GM18870 (cell line): ENCODE results near the gene IGFL4.

Source experiments
- ATAC-seq: cut with Tn5 transposase; IDR thresholded peaks from one replicate; pipeline ENCODE4 v1.9.1; 2021; ENCODE audit warnings: moderate library complexity; ENCODE audit not compliant: unreplicated experiment

IGFL4 gene

DNA sequence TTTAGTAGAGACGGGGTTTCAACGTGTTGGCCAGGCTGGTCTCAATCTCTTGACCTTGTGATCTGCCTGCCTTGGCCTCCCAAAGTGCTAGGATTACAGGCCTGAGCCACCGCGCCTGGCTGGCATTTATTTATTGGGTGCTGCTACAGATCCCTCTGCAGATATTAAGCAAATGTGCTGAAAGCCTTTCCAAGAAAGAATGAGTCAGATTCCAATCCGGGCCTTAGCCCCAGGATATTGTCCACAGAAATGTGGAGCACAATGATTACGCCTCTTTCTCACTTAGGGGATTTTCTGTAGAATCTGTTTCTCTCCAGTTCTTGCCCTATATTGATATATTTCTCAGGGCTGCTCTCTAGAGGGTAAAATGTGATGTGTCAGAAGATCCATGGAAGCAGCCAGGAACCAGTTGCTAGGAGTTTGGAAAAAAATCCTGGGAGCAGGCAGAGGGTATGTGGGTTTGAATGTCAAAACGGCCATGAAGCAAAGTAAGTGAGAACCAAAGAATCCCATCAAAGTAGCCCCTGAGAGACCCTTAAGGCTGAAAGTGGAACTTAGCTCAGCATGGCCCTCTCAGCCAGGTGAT is 24.8 kb upstream of the IGFL4 start:
- no peak for ATAC-seq

DNA sequence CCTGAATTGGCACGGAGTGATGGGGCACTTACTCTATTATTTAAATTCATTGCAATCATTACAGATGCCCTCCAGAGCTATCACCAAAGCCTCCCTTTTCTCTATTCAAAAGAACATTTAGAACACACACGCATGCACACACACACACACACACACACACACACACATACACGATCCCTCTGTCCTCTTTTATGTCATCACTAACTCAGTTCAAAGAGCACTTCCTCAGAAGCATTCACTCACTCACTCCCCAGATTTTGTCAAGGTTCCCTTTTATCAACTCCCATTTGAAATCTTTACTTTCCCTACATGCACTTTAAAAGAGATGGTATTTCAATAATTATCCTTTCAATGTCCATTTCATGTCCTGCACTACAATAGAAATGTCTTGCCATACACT is 22.4 kb upstream of the IGFL4 start:
- no peak for ATAC-seq

DNA sequence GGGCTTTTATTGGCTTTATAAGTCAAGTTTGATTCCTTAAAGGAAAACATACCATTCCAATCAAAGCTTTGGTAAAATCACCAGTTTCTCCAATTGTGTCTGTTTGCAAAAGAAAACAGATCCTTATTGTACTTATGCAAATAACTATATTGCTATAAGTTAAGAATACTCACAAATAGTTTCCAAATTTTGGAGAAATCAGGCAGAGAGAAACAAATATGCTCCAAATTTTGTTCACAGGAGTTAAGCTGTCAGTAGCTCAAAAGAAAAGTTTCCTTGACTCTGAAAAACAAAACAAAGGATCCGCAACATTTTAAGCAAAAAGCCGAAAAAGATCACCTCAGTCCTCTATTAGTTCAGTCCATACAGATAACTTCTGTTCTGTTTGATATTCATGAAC is 19.2 kb upstream of the IGFL4 start:
- no peak for ATAC-seq

DNA sequence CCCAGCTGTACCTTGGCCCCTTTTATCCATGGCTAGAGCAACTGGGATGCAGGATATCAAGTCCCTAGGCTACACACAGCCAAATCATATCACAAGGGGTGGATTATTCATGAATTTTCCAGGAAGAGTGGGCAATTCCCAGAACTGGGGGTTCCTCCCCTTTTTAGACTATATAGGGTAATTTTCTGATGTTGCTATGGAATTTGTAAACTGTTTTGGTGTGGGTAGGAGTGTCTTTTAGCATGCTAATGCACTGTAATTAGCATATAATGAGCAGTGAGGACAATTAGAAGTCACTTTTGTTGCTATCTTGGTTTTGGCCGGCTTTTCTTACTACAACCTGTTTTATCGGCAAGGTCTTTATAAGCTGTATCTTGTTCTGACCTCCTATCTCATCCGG is 18.0 kb upstream of the IGFL4 start:
- ATAC-seq: no peak

DNA sequence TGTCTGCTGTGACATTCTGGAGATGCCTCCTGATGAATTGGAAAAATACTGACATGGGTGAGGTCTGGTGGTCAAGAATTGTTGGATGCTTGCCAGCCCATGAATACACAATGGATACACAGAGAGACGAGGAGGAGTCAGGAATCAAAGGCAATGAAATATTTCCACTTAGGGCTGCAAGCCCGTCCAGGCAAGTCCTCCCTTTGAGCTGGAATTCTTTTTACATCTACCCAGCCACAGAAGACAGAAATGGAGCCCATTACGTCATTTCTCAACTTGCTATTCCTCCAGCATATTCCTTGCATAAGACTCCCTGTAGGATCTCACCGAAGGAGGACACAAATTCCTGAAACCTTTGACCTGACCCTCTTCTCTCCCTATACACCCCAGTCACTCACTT is 15.7 kb upstream of the IGFL4 start:
- ATAC-seq: no peak

DNA sequence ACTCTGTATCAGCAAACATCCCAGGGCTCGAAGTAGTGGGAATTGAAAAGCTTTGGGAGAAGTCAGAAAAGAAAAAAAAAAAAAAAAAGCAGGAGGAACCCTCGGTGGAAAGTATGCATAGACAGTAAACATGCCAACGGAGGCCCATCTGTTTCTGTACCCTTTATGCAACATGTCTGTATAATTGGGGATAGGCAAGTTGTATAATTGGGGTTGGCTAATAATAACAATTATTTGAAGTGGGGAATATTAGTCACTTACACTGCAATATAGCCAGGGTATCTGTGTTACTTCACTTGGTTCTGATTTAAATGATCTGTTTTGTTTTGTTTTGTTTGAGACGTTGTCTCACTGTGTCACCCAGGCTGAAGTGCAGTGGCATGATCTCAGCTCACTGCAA is 12.1 kb upstream of the IGFL4 start:
- ATAC-seq: no peak

DNA sequence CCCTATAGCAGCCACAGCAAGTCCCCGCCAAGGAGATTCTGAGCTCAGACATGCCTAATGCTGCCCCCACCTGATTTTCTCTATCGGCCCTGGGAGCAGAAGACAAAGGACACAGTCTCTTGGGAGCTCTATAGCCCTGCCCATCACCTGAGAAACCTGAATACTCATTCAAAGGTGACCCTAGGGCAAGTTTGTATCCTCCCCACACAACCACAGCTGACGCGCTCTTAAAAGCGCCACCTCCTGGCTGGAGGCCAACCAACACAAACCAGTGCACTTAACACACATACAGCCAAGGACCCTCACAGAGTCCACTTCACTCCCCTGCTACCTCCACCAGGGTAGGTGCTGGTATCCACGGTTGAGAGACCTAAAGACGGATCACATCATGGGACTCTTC is 8.8 kb upstream of the IGFL4 start:
- ATAC-seq: no peak

DNA sequence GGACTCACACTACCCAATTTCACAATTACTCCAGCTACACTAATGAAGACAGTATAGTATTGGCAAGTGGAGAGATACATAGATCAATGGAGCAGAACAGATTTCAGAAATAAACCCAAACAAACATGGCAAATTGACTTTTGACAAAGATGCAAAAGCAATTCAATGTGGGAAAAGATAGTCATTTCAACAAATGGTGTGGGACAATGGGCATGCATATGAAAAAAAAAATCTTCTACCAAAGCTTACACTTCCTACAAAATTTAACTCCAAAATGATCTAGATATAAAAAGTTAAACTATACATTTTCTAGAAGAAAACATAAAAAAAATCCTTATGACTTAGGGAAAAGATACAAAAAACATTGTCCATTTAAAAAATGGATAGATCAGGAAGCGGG is 2.7 kb upstream of the IGFL4 start:
- no peak for ATAC-seq

DNA sequence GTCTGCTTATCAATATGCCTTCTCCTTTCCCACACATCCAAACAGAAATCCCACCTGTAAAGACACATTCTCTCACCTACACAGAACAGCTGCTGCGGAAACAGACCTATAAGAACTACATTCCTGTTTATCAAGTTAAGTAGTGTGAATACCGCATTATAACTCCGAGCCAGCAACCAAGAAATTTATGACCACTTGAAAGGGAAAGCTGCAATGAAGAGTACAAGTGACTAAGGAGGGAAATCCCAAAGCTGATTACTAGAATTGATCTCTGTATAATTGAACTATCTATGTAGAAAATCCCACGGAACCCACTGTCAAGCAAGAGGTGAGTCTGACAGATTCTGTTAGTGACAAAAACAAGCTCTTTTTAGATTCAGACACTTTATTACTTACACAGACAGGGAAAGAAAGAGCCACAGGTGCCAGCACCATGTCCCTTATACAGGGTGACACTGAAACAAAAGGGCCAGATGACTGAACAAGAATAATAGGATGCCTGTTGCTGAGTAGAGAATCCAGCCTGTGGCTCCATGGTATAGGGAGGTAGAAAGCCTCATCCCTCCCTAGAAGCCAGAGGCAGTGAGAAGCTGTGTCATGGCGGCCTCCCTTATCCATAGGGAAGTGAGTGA is 1.6 kb upstream of the IGFL4 start:
- ATAC-seq: no peak

DNA sequence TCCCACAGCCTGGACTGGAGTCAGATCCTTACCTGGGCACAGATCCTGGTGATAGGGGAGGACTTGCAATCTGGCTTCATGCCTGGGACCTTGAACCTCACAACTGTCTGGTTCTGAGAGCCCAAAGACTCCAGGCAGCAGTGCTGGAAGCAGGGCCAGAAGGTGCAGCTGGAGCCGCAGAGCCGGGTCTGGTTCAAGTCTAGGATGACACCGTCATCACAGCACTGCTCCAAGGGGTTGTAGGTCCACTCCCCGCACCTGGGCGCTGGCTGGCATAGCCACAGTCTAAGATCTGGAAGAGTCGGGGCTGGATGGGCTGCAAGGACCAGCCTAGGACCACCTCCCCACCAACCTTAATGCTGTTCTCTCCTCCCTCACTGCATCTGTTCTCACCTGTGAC is 677 bp downstream of the IGFL4 start:
- no peak for ATAC-seq

DNA sequence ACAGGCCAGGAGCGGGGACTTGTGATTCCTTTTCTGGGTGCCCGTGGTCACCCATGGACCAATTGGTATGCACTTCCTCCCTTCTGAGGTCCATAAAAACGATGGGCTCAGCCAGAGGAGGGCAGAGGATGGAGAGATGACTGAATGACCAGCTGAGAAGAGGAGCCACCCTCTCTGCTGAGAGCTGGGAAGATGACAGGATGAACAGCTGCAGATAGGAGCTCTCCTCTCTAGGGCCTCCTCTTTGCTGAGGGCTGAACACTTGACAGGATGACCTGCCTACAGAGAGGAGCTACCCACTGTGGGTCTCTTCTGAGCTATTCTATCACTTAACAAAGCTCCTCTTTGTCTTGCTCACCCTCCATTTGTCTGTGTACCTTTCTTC is 4.1 kb downstream of the IGFL4 start:
- ATAC-seq: no peak

DNA sequence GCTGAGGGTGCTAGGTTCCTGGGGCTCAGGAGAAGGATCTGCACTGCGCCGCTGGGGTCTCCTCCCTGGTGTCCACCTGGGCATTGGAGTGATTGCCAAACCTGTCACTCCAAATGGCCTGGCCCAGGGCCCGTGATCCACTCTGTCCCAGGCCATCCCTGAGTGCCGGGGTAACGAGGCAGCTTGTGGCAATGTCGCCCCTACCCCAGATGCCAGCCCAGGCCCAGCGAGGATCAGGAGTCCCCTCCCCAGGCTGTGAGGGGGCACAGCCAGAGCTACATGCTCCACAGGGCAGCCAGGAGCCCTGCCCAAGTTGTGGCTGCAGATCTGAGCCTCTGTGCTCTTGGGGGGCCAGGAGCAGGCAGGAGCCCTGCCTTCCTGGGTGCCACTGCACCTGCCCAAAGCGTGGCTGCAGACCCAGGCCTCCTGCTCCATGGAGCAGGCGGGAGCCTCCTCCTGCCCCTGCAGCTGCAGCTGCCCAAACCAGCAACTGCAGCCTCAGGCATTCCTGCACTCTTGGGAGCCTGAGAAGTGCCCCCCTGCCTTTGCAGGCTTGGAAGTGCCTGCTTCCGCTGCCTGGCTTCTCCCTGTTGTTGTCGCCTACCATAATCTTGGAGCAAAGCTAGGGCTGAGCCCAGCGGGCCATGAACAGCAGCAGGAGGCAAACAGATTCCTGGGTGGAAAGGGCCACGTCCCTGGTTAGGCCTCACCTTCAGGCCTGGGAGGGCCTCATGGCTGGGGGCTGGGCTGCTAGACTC is 4.6 kb downstream of the IGFL4 start:
- ATAC-seq: no peak

DNA sequence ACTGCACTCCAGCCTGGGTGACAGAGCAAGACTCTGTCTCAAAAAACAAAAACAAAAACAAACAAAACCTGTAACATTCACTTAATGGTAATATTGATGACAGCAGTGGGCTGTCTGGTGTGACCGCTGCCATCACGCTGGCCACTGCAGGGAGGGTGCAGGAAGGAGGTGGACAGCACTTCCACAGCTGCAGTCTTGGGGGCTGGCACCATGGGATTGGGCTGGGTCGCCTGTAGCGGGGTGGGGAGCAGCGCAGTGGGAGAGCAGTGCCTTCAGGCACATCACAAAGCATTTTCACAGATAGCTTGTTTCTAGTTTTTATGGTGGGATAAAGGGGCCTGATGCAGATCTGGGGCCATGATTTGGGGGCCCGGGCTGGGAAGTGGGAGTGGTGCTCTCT is 5.3 kb downstream of the IGFL4 start:
- ATAC-seq: no peak

DNA sequence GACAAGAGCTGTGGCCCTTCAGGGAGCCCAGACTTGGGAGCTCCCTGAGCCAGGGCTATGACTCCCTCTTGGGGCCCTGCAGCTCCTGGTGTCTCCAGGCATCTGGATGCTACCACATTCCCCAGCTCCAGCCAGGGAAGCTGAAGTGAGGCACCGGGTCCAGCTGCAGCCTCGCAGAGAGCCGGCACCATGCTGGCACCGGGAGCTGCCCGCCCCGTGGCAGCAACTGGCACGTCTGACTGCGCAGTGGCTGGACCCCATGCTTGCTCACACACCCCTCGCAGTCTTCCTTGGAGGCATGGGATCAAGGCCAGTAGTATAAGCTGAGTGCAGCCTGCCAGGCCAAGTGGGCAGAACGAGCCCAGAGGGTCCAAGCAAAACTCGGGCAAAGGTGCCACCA is 7.4 kb downstream of the IGFL4 start:
- no peak for ATAC-seq

DNA sequence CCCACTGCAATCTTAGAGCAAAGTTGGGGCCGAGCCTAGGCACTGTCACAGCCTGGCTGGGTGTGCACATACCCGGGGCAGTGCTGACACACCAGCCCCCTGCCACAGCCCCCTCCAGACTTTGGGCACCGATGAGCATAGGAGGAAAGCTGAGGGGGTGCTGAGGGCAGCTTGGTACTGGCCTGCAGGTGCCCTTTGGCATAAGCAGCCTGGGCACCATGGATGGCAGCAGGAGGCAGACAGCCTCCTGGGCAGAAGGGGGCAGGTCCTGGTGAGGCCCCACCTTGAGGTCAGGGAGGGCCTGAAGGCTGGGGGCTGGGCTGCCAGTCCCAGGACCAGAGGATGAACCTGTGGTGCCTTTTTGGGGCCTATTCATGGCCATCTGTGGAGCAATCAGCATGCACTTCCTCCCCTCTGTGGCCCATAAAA is 8.2 kb downstream of the IGFL4 start:
- ATAC-seq: no peak

DNA sequence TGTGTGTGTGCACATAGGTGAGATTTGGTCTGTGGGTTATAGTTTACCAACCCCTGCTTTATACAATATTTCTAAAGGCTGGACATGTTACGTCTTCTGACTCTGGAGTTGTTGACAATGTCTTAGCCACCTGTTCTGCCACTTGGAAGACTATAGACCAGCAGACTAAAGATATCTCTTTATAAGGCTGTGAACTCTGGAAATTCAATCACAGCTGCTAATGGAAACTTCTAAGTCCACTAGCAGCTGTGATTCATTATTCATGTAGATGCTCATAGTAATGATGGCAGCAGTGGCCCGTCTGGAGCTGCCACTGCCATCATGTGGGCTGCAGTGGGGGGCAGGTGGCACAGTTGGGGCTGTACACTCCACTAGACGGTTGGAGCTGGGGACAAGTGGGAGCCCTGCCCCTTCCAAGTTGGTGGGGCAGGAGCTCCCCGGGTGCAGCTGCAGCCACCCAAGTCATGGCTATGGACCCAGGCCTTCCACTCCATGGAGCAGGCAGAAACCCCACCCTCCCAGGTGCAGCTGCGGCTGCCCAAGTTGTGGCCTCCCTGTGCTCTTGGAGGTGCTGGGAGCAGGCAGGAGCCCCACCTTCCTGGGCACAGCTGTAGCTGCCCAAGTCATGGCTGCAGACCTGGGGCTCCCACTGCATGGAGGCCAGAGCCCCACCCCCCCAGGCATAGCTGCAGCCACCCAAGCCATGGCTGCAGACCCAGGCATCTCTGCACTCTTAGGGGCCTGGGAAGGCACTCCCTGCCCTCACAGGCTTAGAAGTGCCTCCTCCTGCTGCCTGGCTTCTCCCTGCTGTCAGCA is 8.8 kb downstream of the IGFL4 start:
- ATAC-seq: no peak

DNA sequence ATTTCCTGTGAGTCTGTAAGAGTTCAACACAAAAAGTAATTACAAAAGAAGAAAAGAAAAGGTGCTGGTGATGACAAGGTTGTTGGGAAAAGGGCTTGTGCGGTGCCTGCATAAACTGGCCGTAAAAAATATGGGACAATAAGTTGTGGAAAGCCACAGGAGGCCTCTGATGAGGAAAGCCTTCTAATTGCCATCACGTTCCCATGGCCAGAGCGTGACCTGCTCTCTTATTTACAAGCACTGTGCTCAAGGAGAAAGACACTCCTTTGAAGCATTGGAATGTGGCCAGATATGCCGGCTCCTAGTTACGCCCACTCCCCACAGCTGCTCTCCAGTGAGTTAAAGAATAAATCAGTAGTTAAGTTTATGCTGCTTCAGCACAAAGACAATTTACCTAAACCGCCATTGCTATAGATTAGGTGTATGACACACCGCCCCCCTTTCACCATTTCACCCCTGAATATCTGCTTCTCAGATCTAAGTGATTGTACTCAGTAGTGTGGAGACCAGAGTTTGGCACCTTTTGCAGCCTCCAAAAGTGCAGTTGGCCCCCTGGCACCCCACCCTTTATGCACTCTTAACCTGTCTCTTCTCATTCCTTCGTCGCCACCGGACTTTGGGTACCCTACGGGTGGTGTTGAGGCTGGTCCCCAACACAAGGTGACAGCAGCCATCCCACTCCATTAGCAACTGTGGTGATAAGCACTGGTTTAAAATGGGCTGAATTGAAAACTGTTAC is 9.8 kb downstream of the IGFL4 start:
- no peak for ATAC-seq

DNA sequence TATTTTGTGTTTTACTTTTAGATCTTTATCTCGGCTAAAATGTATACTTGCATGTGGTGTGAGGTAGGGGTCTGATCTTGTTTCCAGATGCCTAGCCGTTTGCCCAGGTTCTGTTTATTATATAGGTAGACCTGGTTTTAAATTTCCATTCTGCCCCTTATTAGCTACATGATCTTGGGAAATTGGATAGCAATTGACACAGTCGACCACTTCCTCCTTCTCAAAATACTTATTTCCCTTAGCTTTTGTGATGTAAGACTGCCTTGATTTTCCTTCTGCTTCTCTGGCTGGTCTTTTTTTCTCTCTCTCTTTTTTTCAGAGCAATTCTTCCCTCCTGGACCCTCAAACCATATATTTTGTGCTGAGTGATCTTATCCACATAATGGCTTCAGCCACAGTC is 15.0 kb downstream of the IGFL4 start:
- no peak for ATAC-seq

DNA sequence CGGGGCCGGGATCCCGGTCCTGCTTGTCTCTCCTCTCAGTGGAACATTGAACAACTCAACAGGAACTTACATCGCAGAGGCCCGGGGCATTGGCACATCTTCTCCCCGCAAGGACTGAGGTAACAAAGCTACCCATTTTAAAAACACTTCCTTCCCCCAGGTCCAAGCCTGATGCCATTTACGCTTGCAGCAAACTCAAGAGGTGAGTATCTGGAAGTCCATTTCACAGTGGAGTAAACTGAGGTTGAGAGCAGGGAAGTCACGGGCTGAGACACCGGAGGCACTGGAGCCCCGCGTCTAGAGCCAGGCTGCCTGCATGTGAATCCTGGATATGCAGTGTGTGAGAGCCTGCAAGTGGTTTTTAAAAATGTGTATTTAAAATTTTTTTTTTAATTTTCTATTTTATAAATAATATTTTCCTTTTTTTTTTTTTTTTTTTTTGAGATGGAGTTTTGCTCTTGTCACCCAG is 17.5 kb downstream of the IGFL4 start:
- no peak for ATAC-seq

DNA sequence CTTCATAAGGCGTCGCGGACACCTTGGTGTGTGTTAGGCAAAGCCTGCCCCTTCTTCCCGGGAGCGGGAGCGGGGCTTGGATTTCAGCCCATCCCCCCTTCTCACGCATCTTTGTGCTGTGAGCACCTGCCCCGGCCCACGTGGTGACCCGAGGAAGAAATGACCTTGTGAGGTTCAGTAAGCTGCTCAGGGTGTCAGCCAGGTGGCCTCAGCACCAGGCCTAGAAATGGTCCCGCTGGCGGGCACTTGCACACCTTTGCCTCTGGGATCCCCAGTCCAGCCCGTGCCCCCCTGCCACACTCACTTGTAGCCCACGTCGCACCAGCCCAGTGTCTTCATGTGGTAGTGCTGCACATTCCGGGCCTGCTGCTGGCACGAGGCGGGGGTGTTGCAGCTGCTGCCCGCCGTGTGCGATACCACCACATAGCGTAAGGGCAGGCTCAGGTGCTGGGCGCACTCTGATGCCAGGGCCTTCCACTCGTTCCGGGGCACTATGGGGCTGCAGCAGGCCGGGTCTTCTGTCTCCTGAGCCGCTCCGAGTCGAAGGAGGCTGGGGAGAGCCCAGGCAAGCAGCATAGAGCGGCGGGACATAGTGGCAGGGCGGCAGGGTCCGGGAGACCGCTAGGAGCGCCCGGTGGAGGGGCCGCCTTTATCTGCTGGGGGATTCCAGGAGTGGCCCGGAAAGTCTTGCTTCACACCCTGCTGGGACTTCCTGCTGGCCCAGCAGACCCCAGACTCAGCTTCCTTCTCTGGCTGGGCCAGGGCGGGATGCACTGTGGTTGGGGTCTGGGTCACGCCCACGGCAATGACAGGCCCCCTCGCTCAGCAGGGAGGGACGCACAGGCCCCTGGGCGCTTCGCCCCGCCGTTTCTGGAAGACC is 18.1 kb downstream of the IGFL4 start, which contains the start of gene PGLYRP1:
TSS of gene PGLYRP1 (minus strand) at position 623 of the 880 bp plus-strand sequence. CDS start at position 591, 32 bp downstream.
- ATAC-seq: no peak
